Neuronal stem cell (in vitro differentiated cells): ENCODE results near the gene PTPN14.
A peak's percentile ranks its signal among the peaks of the same experiment; 100 is the strongest.

Experiments used
- DNase-seq: peaks from one replicate; pipeline ENCODE4 v3.0.0-alpha.2; 2013; ENCODE audit warnings: low spot score
- H2AFZ ChIP-seq: one replicate; pipeline ENCODE4 v1.6.1; 2013; ENCODE audit warnings: mild to moderate bottlenecking, low read length, inconsistent platforms
- H2AK5ac ChIP-seq: 2 replicates; pipeline ENCODE4 v1.6.1; 2013; ENCODE audit warnings: low read depth, mild to moderate bottlenecking, inconsistent platforms, low read length, moderate library complexity, mixed read lengths
- H2BK120ac ChIP-seq: 2 replicates; pipeline ENCODE4 v1.6.1; 2013; ENCODE audit warnings: low read depth, mild to moderate bottlenecking, inconsistent platforms, low read length, moderate library complexity, mixed read lengths
- H2BK12ac ChIP-seq: one replicate; pipeline ENCODE4 v1.6.1; 2013; ENCODE audit warnings: low read length, inconsistent platforms
- H2BK15ac ChIP-seq: 2 replicates; pipeline ENCODE4 v1.6.1; 2013; ENCODE audit warnings: mild to moderate bottlenecking, low read length, inconsistent platforms, mixed read lengths
- H2BK5ac ChIP-seq: one replicate; pipeline ENCODE4 v1.6.1; 2013; ENCODE audit warnings: inconsistent platforms, mild to moderate bottlenecking, low read length, moderate library complexity
- H3K14ac ChIP-seq: one replicate; pipeline ENCODE4 v1.6.1; 2013; ENCODE audit warnings: low read length, inconsistent platforms
- H3K18ac ChIP-seq: 2 replicates; pipeline ENCODE4 v1.6.1; 2013; ENCODE audit warnings: low read length, inconsistent platforms
- H3K23ac ChIP-seq: 2 replicates; pipeline ENCODE4 v1.6.1; 2013; ENCODE audit warnings: low read depth, mild to moderate bottlenecking, mixed read lengths, low read length, inconsistent platforms; ENCODE audit not compliant: poor library complexity
- H3K27ac ChIP-seq: replicated peaks from 3 replicates; pipeline ENCODE4 v1.5.1; 2013; ENCODE audit warnings: low read length, inconsistent platforms
- H3K27me3 ChIP-seq, 3 experiments: 2 replicates each; pipeline ENCODE4 v1.6.1; 2013; ENCODE audit warnings: low read length in 3 of 3, mild to moderate bottlenecking in 2 of 3, inconsistent platforms in 1 of 3, low read depth in 1 of 3, mixed read lengths in 1 of 3, moderate library complexity in 1 of 3; ENCODE audit not compliant: control insufficient read depth in 3 of 3, insufficient read depth in 3 of 3
- H3K36me3 ChIP-seq, 2 donors: replicated peaks in 1 of 2; 2 replicates each; pipeline ENCODE4 v1.6.1; 2013; ENCODE audit warnings: low read length in 2 of 2; ENCODE audit not compliant: control insufficient read depth in 2 of 2, insufficient read depth in 2 of 2
- H3K4ac ChIP-seq: 2 replicates; pipeline ENCODE4 v1.6.1; 2013; ENCODE audit warnings: inconsistent platforms, mild to moderate bottlenecking, low read length, moderate library complexity
- H3K4me1 ChIP-seq, 2 donors: 1 replicate in 1 of 2; 2 replicates in 1 of 2; pipeline ENCODE4 v1.6.1; 2013; ENCODE audit warnings: low read length in 2 of 2, low read depth in 1 of 2; ENCODE audit not compliant: control insufficient read depth in 2 of 2, insufficient read depth in 1 of 2
- H3K4me2 ChIP-seq: one replicate; pipeline ENCODE4 v1.6.1; 2013; ENCODE audit warnings: mild to moderate bottlenecking, low read length, inconsistent platforms; ENCODE audit not compliant: insufficient read depth, poor library complexity, severe bottlenecking
- H3K4me3 ChIP-seq, 2 donors: 2 replicates each; pipeline ENCODE4 v1.5.1; 2013; ENCODE audit warnings: low read length in 2 of 2, mild to moderate bottlenecking in 2 of 2, inconsistent platforms in 1 of 2, moderate library complexity in 1 of 2
- H3K79me1 ChIP-seq: one replicate; pipeline ENCODE4 v1.6.1; 2013; ENCODE audit warnings: low read depth, mild to moderate bottlenecking, inconsistent platforms, low read length, moderate library complexity
- H3K9ac ChIP-seq: one replicate; pipeline ENCODE4 v1.6.1; 2013; ENCODE audit warnings: mild to moderate bottlenecking, low read depth, low read length, inconsistent platforms; ENCODE audit not compliant: poor library complexity
- H3K9me3 ChIP-seq, 2 donors: replicated peaks in 1 of 2; 2 replicates each; pipeline versions ENCODE3 to v1.6.1; 2013; ENCODE audit warnings: low read length in 2 of 2, mild to moderate bottlenecking in 2 of 2, inconsistent platforms in 1 of 2, low read depth in 1 of 2, mixed read lengths in 1 of 2, moderate library complexity in 1 of 2; ENCODE audit not compliant: control insufficient read depth in 2 of 2, insufficient read depth in 1 of 2
- H4K8ac ChIP-seq: one replicate; pipeline ENCODE4 v1.6.1; 2013; ENCODE audit warnings: low read depth, mild to moderate bottlenecking, inconsistent platforms, low read length, moderate library complexity
- H4K91ac ChIP-seq: one replicate; pipeline ENCODE4 v1.6.1; 2013; ENCODE audit warnings: low read length, low read depth, mild to moderate bottlenecking, inconsistent platforms; ENCODE audit not compliant: poor library complexity
- WGBS, 2 donors: extraction: QIAGEN DNeasy Blood & Tissue Kit; methylation state at CpG; one replicate each; pipeline ENCODE4 v1.1.7; 2013; ENCODE audit warnings: missing lambda C conversion rate in 2 of 2, mixed read lengths in 1 of 2; ENCODE audit not compliant: insufficient read length in 2 of 2, insufficient replicate concordance in 1 of 2; ENCODE audit errors: extremely low coverage in 2 of 2; 5-methylcytosine and 5-hydroxymethylcytosine counted together

The PTPN14 gene

DNA sequence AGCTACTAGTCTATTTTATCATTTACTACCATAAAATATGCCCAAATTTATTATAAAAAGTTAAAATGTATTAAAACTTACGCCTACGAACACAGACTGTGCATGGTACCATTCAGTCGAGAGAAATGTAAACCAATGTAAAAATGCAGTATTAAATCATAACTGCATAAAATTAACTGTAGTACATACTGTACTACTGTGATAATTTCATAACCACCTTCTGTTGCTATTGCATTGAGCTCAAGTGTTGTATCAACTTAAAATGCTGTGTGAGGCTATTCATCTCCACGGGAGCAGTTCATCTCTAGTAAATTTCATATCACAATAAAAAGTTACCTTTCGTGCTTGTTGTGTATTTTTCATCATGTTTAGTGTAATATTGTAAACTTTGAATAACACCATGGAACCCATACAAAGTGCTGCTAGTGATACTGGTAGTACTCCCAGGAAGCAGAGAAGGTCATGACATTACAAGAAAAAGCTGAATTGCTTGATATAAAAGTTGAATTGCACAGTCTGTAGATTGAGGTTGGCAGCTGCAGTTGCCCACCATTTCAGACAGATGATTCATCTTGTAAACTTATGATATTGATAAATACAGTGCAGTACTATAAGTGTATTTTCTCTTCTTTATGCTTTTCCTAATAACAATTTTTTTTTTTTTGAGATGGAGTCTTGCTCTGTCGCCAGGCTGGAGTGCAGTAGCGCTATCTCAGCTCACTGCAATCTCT is 32.6 kb upstream of the PTPN14 start:
- H3K4me2 ChIP-seq = no peak overlapping the region
- no peaks in the 10 kb centered on the region for H3K36me3 ChIP-seq
- no peaks in the 10 kb centered on the region for H3K79me1 ChIP-seq
- H2AK5ac ChIP-seq = no peak overlapping the region
- H2BK5ac ChIP-seq = no peak overlapping the region
- H4K8ac ChIP-seq = no peak overlapping the region
- no peak overlapping the region for H3K4ac ChIP-seq
- H3K23ac ChIP-seq = no peak overlapping the region
- H4K91ac ChIP-seq = no peak overlapping the region
- H3K9me3 ChIP-seq = no peaks in the 10 kb centered on the region
- H3K4me3 ChIP-seq = no peak overlapping the region
- no peak overlapping the region for H3K9ac ChIP-seq
- DNase-seq = no peak
- H3K27ac ChIP-seq = no peak overlapping the region
- peaks cover 0 to 4% (median 0%) of the 10 kb centered on the region in 3 experiments for H3K27me3 ChIP-seq
- no CpG with 5 or more reads among the region's 7 CpGs for WGBS, 2 donors
- H2AFZ ChIP-seq = no peak overlapping the region
- no peak overlapping the region for H2BK15ac ChIP-seq
- H3K18ac ChIP-seq = no peak overlapping the region
- no peaks in the 10 kb centered on the region for H3K4me1 ChIP-seq
- H2BK12ac ChIP-seq = no peak overlapping the region
- no peak overlapping the region for H3K14ac ChIP-seq
- no peak overlapping the region for H2BK120ac ChIP-seq

DNA sequence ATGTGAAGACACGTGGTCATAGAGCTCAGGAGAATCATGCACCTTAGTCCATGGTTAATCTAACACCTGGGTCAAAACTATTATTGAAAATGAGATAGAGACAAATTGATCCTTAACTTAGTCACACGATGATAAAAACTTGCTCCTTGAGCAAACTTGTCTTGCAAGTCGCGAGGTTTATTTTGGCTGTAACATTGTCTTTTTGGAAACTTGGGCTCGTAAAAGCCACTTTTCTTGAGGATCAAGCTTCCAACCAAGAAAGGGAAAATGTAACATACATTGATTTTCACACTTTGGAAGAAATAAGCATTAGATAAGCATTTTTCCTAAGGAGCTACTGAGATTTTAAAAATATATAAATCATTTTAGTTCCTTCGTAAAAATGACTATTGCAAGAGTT is 31.7 kb upstream of the PTPN14 start:
- no peak overlapping the region for H3K4me2 ChIP-seq
- no peak overlapping the region for H2BK120ac ChIP-seq
- H4K8ac ChIP-seq = no peak overlapping the region
- H3K4me1 ChIP-seq = no peaks in the 10 kb centered on the region
- no peak overlapping the region for H3K4ac ChIP-seq
- no peaks in the 10 kb centered on the region for H3K79me1 ChIP-seq
- H2AK5ac ChIP-seq = no peak overlapping the region
- no peak overlapping the region for H2BK5ac ChIP-seq
- H3K9ac ChIP-seq = no peak overlapping the region
- WGBS, 2 donors = no CpG with 5 or more reads among the region's 6 CpGs
- no peak overlapping the region for H4K91ac ChIP-seq
- H3K27me3 ChIP-seq = peaks cover 0 to 2% (median 0%) of the 10 kb centered on the region in 3 experiments
- H3K14ac ChIP-seq = no peak overlapping the region
- no peak overlapping the region for H3K27ac ChIP-seq
- no peak overlapping the region for H2AFZ ChIP-seq
- H2BK12ac ChIP-seq = no peak overlapping the region
- no peak overlapping the region for H2BK15ac ChIP-seq
- DNase-seq = no peak
- no peaks in the 10 kb centered on the region for H3K36me3 ChIP-seq
- H3K23ac ChIP-seq = no peak overlapping the region
- no peak overlapping the region for H3K4me3 ChIP-seq
- H3K18ac ChIP-seq = no peak overlapping the region
- no peaks in the 10 kb centered on the region for H3K9me3 ChIP-seq

DNA sequence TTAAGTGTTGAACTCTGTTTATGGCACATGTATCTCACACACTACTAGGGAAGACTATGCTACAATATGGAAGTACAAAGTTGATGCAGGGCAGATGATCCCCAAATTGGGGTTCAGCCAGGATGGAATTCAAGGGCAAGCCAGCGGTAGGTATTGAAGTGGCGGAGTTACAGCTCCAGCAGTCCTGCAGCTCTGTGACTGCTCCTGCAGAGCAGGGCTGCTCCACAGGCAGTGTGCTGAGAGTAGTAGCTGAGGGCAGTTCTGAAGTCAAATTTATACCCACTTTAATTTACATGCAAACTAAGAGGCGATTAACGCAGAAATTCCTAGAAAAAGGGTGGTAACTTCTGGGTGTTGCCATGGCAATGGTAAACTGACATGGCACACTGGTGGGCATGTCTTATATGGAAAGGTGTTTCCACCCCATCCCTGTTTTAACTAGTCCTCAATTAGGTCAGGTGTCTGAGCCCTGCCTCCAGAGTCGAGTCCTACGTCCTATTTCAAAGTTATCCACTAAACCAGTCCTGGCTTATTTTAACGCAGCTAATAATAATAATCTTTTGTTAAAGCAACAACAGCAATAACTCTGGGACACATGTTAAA is 31.0 kb upstream of the PTPN14 start:
- no peak overlapping the region for H2AFZ ChIP-seq
- no peak overlapping the region for H2AK5ac ChIP-seq
- no peak overlapping the region for H2BK120ac ChIP-seq
- no peaks in the 10 kb centered on the region for H3K79me1 ChIP-seq
- no peak overlapping the region for H3K4me3 ChIP-seq
- no peak for DNase-seq
- H4K8ac ChIP-seq = no peak overlapping the region
- H2BK5ac ChIP-seq = no peak overlapping the region
- H3K4me2 ChIP-seq = no peak overlapping the region
- H3K9ac ChIP-seq = no peak overlapping the region
- H3K27me3 ChIP-seq = no peaks in the 10 kb centered on the region
- no peaks in the 10 kb centered on the region for H3K9me3 ChIP-seq
- no peak overlapping the region for H3K14ac ChIP-seq
- no peak overlapping the region for H3K18ac ChIP-seq
- H2BK12ac ChIP-seq = no peak overlapping the region
- H3K4ac ChIP-seq = no peak overlapping the region
- H3K4me1 ChIP-seq = no peaks in the 10 kb centered on the region
- H3K27ac ChIP-seq = no peak overlapping the region
- no peaks in the 10 kb centered on the region for H3K36me3 ChIP-seq
- H4K91ac ChIP-seq = no peak overlapping the region
- peak overlapping the region; percentile 80 for H3K23ac ChIP-seq
- WGBS, 2 donors = no CpG with 5 or more reads among the region's 7 CpGs
- H2BK15ac ChIP-seq = no peak overlapping the region

DNA sequence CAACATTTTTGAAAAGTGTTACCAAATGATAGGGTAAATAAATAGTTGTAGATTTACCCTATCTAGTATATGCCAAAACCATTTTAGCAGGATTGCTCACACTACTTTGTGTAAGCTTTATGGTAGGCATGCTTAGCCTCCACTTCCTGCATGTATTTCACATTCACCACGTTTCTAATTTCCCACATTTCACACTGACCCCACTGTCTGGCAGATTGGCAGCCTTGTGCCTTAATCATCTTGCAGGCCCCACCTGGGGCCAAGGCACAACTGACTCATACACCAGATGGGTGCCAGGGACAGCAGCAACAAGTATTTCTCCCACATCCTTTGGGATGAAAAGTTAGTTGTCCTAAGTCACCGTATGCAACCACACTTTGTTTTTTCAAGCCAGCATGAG is 30.4 kb upstream of the PTPN14 start:
- Histone ChIP-seq H3K36me3 (no peaks in the 10 kb centered on the region), H3K14ac (no peak overlapping the region), H2BK12ac (no peak overlapping the region), H3K23ac (no peak overlapping the region), H3K4me2 (no peak overlapping the region), H3K27ac (no peak overlapping the region), H3K9me3 (peaks cover 1 to 5% of the 10 kb centered on the region in 2 donors), H3K4me3 (no peak overlapping the region), H3K9ac (no peak overlapping the region), H2BK120ac (no peak overlapping the region), H2AK5ac (no peak overlapping the region), H3K79me1 (no peaks in the 10 kb centered on the region), H3K4ac (no peak overlapping the region), H2BK15ac (no peak overlapping the region), H4K8ac (no peak overlapping the region), H3K4me1 (no peaks in the 10 kb centered on the region), H4K91ac (no peak overlapping the region), H2AFZ (peak overlapping the region; percentile 6), H3K27me3 (no peaks in the 10 kb centered on the region), H2BK5ac (no peak overlapping the region), H3K18ac (no peak overlapping the region)
- no CpG with 5 or more reads among the region's 2 CpGs for WGBS, 2 donors
- DNase-seq = no peak
